ENCODE measurements around the gene GLI3. TPM values are rescaled to one million over a fixed set of nuclear protein-coding genes. Genes with fewer than 3 reads are reported as not detected.

The GLI3 gene
- total and polyA plus RNA-seq, 2 donors (not counting 1 experiment from before 2014, with no cell fraction given): 6.4 to 6.5 TPM

DNA sequence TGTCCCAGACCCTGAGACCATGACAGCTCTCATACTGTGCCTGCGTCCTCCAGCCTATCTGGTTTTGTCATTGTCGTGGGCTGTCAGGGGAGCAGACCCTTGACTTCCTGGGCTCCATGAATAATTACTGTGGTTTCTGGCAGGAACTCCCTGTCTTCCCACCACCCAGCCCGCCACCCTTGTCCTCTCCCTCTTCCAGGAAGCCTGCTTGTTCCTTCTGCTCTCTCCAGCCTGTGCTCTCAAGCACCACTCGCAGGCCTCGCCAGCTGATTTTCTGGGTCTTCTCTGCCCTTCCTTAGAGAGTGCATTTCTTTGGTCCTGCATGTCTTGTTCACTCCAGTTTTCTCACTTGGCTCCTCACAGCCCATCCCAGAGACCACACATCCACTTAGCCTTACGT, 309.6 kb downstream of the GLI3 start:
- TF ChIP-seq, protein P1, sequence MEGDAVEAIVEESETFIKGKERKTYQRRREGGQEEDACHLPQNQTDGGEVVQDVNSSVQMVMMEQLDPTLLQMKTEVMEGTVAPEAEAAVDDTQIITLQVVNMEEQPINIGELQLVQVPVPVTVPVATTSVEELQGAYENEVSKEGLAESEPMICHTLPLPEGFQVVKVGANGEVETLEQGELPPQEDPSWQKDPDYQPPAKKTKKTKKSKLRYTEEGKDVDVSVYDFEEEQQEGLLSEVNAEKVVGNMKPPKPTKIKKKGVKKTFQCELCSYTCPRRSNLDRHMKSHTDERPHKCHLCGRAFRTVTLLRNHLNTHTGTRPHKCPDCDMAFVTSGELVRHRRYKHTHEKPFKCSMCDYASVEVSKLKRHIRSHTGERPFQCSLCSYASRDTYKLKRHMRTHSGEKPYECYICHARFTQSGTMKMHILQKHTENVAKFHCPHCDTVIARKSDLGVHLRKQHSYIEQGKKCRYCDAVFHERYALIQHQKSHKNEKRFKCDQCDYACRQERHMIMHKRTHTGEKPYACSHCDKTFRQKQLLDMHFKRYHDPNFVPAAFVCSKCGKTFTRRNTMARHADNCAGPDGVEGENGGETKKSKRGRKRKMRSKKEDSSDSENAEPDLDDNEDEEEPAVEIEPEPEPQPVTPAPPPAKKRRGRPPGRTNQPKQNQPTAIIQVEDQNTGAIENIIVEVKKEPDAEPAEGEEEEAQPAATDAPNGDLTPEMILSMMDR (conservative IDR thresholded peaks at IDR 0.05 in 1 of 2, IDR thresholded peaks at IDR 0.05 in 1 of 2; ENCODE audit: low read depth in 1 of 2, low read length in 2 of 2): no peak
- no peak for TF ChIP-seq EZH2 (IDR thresholded peaks at IDR 0.05; ENCODE audit: low read length, missing control alignments)
- peak in 1 of 2 donors; percentile 41 for DNase-seq (ENCODE audit: low read depth in 2 of 2)
- no peaks in the 10 kb centered on the region for H3K36me3 ChIP-seq (ENCODE audit: control insufficient read depth, insufficient read depth, low read length)
- H3K4me1 ChIP-seq (ENCODE audit: control insufficient read depth, extremely low read depth, insufficient read depth, low read length): peaks cover 24% of the 10 kb centered on the region
- no peak overlapping the region for H3K4me2 ChIP-seq (ENCODE audit: extremely low read depth, insufficient read depth, low read length)
- no peak overlapping the region for H3K27ac ChIP-seq (ENCODE audit: insufficient read depth, low read length)
- H3K27me3 ChIP-seq (ENCODE audit: control insufficient read depth, insufficient read depth, low read length): no peaks in the 10 kb centered on the region
- peak overlapping the region; percentile 10 for H2AFZ ChIP-seq (ENCODE audit: low read length)
- no peak overlapping the region for H3K4me3 ChIP-seq (replicated peaks in 1 of 4; ENCODE audit: control extremely low read depth in 1 of 4, insufficient read depth in 1 of 4, low read depth in 3 of 4, low read length in 4 of 4)
- H3K9me3 ChIP-seq (ENCODE audit: control insufficient read depth, insufficient read depth, low read depth, low read length): no peaks in the 10 kb centered on the region
- H4K20me1 ChIP-seq (ENCODE audit: control insufficient read depth, extremely low read depth, insufficient read depth, low read length): no peaks in the 10 kb centered on the region
- no peak overlapping the region for H3K9ac ChIP-seq (ENCODE audit: insufficient read depth, low read length)
- H3K79me2 ChIP-seq (ENCODE audit: control insufficient read depth, insufficient read depth, low read length): no peaks in the 10 kb centered on the region

GRCh38 chr7:41925946-41926345, 311.1 kb downstream of the GLI3 start:
- Histone ChIP-seq H3K36me3 (ENCODE audit: control insufficient read depth, insufficient read depth, low read length) (no peaks in the 10 kb centered on the region), H4K20me1 (ENCODE audit: control insufficient read depth, extremely low read depth, insufficient read depth, low read length) (no peaks in the 10 kb centered on the region), H3K79me2 (ENCODE audit: control insufficient read depth, insufficient read depth, low read length) (no peaks in the 10 kb centered on the region), H2AFZ (ENCODE audit: low read length) (no peak overlapping the region), H3K9me3 (ENCODE audit: control insufficient read depth, insufficient read depth, low read depth, low read length) (no peaks in the 10 kb centered on the region), H3K27ac (ENCODE audit: insufficient read depth, low read length) (no peak overlapping the region), H3K9ac (ENCODE audit: insufficient read depth, low read length) (no peak overlapping the region), H3K4me2 (ENCODE audit: extremely low read depth, insufficient read depth, low read length) (no peak overlapping the region), H3K27me3 (ENCODE audit: control insufficient read depth, insufficient read depth, low read length) (no peaks in the 10 kb centered on the region), H3K4me3 (replicated peaks in 1 of 4; ENCODE audit: control extremely low read depth in 1 of 4, insufficient read depth in 1 of 4, low read depth in 3 of 4, low read length in 4 of 4) (no peak overlapping the region), H3K4me1 (ENCODE audit: control insufficient read depth, extremely low read depth, insufficient read depth, low read length) (peaks cover 28% of the 10 kb centered on the region)
- TF ChIP-seq, protein P1 (conservative IDR thresholded peaks at IDR 0.05 in 1 of 2, IDR thresholded peaks at IDR 0.05 in 1 of 2; ENCODE audit: low read depth in 1 of 2, low read length in 2 of 2): no peak
- no peak for TF ChIP-seq EZH2 (IDR thresholded peaks at IDR 0.05; ENCODE audit: low read length, missing control alignments)
- peak in 1 of 2 donors; percentile 46 for DNase-seq (ENCODE audit: low read depth in 2 of 2)

DNA sequence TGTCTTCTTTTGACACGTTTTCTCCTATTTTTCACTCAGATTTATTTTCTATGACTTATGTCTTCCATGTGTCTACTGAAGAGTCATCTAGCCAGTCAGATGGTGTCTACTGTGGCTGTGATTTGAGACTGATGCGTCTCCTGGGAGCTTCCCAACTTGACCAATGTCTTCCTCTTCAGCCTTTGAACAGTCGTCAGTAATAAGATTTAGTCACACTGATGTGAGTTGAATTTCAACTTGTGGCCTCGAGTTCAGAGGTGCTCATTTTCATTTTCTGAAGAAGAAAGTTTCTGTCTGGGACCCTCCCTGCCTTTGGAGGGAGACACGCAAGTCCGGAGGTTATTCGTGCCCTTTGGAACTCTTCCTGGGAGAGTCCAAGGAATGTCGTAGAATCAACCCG, 312.2 kb downstream of the GLI3 start:
- Histone ChIP-seq H3K9me3 (ENCODE audit: control insufficient read depth, insufficient read depth, low read depth, low read length) (no peaks in the 10 kb centered on the region), H3K4me3 (replicated peaks in 1 of 4; ENCODE audit: control extremely low read depth in 1 of 4, insufficient read depth in 1 of 4, low read depth in 3 of 4, low read length in 4 of 4) (no peak overlapping the region), H3K27ac (ENCODE audit: insufficient read depth, low read length) (peak overlapping the region; percentile 13), H4K20me1 (ENCODE audit: control insufficient read depth, extremely low read depth, insufficient read depth, low read length) (no peaks in the 10 kb centered on the region), H3K27me3 (ENCODE audit: control insufficient read depth, insufficient read depth, low read length) (no peaks in the 10 kb centered on the region), H3K9ac (ENCODE audit: insufficient read depth, low read length) (no peak overlapping the region), H3K4me2 (ENCODE audit: extremely low read depth, insufficient read depth, low read length) (no peak overlapping the region), H2AFZ (ENCODE audit: low read length) (no peak overlapping the region), H3K79me2 (ENCODE audit: control insufficient read depth, insufficient read depth, low read length) (no peaks in the 10 kb centered on the region), H3K4me1 (ENCODE audit: control insufficient read depth, extremely low read depth, insufficient read depth, low read length) (peaks cover 23% of the 10 kb centered on the region), H3K36me3 (ENCODE audit: control insufficient read depth, insufficient read depth, low read length) (no peaks in the 10 kb centered on the region)
- no peak for TF ChIP-seq EZH2 (IDR thresholded peaks at IDR 0.05; ENCODE audit: low read length, missing control alignments)
- TF ChIP-seq, protein P1 (conservative IDR thresholded peaks at IDR 0.05 in 1 of 2, IDR thresholded peaks at IDR 0.05 in 1 of 2; ENCODE audit: low read depth in 1 of 2, low read length in 2 of 2): no peak
- no peak for DNase-seq (ENCODE audit: low read depth in 2 of 2)

Measured in fibroblast of lung (primary cell).